Measurements from ENCODE around the gene SPIRE2.
"Not testable (repeated sequence)": the region's sequence is repeated elsewhere in the genome, so short reads cannot be mapped to it uniquely, and the experiment has no call there.

Gene SPIRE2

GRCh38 chr16:89913408-89914387, 85.4 kb downstream of the SPIRE2 start:
- DNase-seq (ENCODE audit: low read depth), result no peak

GRCh38 chr16:89914642-89915285, 86.5 kb downstream of the SPIRE2 start:
- not testable (repeated sequence) for H3K4me3 ChIP-seq (ENCODE audit: low read length); DNase-seq (ENCODE audit: low read depth)

More at GRCh38 chr16:89913408-89914387, 85.4 kb downstream of the SPIRE2 start:
- no peak overlapping the region for H3K4me3 ChIP-seq (ENCODE audit: low read length)
- no peak for TF ChIP-seq CTCF (conservative IDR thresholded peaks at IDR 0.05; ENCODE audit: low read length)

- H3K4me3 ChIP-seq (ENCODE audit: low read length), result no peak overlapping the region
- no peak for TF ChIP-seq CTCF (conservative IDR thresholded peaks at IDR 0.05; ENCODE audit: low read length)
- DNase-seq (ENCODE audit: low read depth), result no peak
Observed at GRCh38 chr16:89915303-89916232, 87.3 kb downstream of the SPIRE2 start.

GRCh38 chr16:89917773-89918452, 89.6 kb downstream of the SPIRE2 start:
- no peak for TF ChIP-seq CTCF (conservative IDR thresholded peaks at IDR 0.05; ENCODE audit: low read length)
- DNase-seq (ENCODE audit: low read depth), result peak; percentile 90
- peak overlapping the region; percentile 55 for H3K4me3 ChIP-seq (ENCODE audit: low read length)

GRCh38 chr16:89918453-89919347, 90.4 kb downstream of the SPIRE2 start, which contains the start of gene MC1R:
Gene MC1R, plus strand, starts transcription at chr16:89918862. Its CDS starts 397 bp downstream, at chr16:89919259.
- peak; percentile 60 for TF ChIP-seq CTCF (conservative IDR thresholded peaks at IDR 0.05; ENCODE audit: low read length)
- DNase-seq (ENCODE audit: low read depth), result no peak
- H3K4me3 ChIP-seq (ENCODE audit: low read length), result peak within 1 kb of the TSS; percentile 55

GRCh38 chr16:89919535-89920406, 91.5 kb downstream of the SPIRE2 start:
- no peak for DNase-seq (ENCODE audit: low read depth)
- H3K4me3 ChIP-seq (ENCODE audit: low read length), result no peak overlapping the region
- no peak for TF ChIP-seq CTCF (conservative IDR thresholded peaks at IDR 0.05; ENCODE audit: low read length)

Data from AG10803 (cell line).